ENCODE results near the gene NHERF1.

NHERF1 gene

GRCh38 chr17:74748529-74749278 lies at the start of gene NHERF1:
NHERF1 (plus strand) TSS chr17:74748628; CDS start chr17:74748847, 219 bp downstream.
- DNase-seq, result no peak

- no peak for DNase-seq
Observed at GRCh38 chr17:74699236-74699635, 49.2 kb upstream of the NHERF1 start.

DNA sequence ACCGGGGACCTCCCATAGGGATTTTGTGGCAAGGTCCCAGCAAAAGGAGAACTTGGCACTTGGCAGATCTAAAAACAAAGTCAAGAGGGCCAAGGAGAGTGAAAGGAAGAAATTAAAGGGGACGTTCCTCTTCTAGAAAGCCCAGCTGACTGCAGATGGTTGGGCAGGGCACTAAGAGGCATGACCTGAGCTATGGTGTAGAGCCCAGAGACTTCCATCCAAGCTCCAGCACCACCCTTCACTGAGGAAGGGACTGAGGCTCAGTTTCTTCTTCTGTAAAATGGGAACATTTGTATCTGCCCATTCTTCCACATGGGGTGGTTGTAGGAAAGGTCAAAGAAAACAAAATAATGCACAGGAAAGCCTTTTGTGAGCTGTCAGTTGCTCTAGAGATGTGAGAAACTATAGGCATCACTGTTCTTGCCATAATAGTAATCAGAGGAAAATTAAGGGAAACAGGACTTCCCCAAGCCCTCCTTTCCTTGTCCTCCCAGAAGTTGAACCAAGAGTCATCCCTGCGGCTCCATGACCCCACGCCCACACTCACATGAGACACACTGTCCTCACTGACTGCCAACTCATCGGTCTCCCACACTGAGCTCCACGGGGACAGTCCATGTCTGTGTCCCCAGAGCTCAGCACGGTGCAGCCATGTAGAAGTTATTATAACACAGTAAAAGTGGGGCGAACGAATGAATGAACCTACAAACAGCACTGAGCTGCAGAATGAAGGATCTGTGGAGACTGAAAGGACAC lies 46.1 kb upstream of the NHERF1 start:
- no peak for DNase-seq

- DNase-seq, result no peak
Observed at GRCh38 chr17:74703311-74703710, 45.1 kb upstream of the NHERF1 start.

- DNase-seq, result peak; percentile 18
Observed at GRCh38 chr17:74704544-74704943, 43.9 kb upstream of the NHERF1 start.

- DNase-seq, result no peak
Observed at GRCh38 chr17:74711058-74711824, 37.2 kb upstream of the NHERF1 start.

- no peak for DNase-seq
Observed at GRCh38 chr17:74712301-74712700, 36.1 kb upstream of the NHERF1 start.

DNA sequence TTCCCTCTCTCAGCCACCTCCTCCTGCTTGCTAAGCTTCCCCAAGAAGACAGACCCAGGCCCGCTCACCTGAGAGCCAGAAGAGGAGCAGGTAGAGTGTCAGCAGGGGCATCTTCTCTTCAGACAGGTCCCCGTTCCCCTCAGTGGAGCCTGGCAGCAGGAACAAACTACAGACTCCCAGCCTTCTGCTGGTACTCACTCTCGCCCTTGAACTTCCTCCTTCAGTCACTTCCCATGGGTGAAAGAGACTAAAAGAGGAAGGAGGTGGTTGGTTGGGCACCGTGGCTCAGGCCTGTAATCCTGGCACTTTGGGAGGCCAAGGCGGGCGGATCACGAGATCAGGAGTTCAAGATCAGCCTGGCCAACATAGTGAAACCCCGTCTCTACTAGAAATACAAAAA lies 35.7 kb upstream of the NHERF1 start, which contains the start of gene CD300LF:
Gene CD300LF (minus strand): TSS at position 168 of the 400 bp plus-strand sequence. CDS start 57 bp downstream, at position 111.
- DNase-seq, result no peak

GRCh38 chr17:74713171-74713755 lies 35.2 kb upstream of the NHERF1 start:
- DNase-seq, result no peak

- no peak for DNase-seq
Observed at GRCh38 chr17:74715144-74715543, 33.3 kb upstream of the NHERF1 start.

- no peak for DNase-seq
Observed at GRCh38 chr17:74720506-74720905, 27.9 kb upstream of the NHERF1 start.

- no peak for DNase-seq
Observed at GRCh38 chr17:74722782-74723181, 25.6 kb upstream of the NHERF1 start.

DNA sequence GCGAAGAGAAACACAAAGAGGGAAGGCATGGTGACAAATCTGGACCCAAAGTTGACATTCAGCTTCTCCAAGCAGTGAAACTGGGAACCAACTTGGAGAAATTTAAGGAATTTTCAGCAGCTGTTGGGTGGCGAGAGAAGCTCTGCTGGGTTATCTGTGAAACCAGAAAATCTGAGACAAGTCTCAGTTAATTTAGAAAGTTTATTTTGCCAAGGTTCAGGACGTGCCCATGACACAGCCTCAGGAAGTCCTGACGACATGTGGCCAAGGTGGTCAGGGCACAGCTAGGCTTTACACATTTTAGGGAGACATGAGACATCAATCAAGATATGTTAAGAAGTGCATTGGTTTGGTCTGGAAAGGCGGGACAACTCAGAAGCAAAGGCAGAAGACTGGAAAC lies 24.5 kb upstream of the NHERF1 start:
- no peak for DNase-seq

- DNase-seq, result no peak
Observed at GRCh38 chr17:74725111-74725510, 23.3 kb upstream of the NHERF1 start.

- no peak for DNase-seq
Observed at GRCh38 chr17:74728033-74728701, 20.3 kb upstream of the NHERF1 start.

- no peak for DNase-seq
Observed at GRCh38 chr17:74728702-74729075, 19.7 kb upstream of the NHERF1 start.

DNA sequence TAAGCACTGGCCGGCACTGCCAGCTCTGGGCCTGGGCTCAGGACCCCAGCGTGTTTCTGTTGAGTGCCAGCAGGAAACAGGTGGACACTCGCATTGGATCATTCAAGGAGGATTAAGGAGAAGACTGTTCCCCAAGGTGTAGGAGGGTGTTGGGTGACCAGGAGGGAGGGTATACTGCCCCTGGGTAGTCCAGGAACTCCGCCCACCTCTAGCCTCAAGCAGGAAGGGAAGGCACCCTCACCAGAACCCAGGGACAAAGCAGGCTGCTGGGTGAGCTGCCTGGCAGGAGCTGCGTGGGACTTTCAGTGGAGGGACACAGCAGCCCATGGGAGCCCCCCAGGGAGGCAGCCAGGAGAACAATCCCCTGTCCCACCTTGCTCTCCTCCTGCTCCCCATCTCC lies 19.1 kb upstream of the NHERF1 start:
- no peak for DNase-seq

DNA sequence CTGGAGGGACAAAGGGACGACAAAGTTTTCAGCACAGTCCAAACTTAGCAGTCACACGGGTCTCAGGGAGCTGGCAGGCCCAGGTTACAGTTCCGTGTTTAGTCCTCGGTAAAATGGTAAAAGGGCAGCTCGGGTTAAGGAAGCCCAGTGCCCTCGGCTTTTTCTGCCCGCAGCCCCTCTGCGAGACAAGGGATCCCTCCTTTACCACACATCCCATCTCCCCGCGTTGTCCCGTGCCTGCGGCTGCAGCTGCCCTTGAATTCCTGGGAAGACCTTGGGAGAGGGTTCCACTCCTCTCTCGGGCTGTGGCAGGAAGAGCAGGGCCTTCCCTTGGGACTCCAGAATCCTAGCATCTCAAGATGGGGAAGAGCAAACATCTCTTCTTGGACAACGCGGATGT lies 18.6 kb upstream of the NHERF1 start:
- DNase-seq, result no peak

DNA sequence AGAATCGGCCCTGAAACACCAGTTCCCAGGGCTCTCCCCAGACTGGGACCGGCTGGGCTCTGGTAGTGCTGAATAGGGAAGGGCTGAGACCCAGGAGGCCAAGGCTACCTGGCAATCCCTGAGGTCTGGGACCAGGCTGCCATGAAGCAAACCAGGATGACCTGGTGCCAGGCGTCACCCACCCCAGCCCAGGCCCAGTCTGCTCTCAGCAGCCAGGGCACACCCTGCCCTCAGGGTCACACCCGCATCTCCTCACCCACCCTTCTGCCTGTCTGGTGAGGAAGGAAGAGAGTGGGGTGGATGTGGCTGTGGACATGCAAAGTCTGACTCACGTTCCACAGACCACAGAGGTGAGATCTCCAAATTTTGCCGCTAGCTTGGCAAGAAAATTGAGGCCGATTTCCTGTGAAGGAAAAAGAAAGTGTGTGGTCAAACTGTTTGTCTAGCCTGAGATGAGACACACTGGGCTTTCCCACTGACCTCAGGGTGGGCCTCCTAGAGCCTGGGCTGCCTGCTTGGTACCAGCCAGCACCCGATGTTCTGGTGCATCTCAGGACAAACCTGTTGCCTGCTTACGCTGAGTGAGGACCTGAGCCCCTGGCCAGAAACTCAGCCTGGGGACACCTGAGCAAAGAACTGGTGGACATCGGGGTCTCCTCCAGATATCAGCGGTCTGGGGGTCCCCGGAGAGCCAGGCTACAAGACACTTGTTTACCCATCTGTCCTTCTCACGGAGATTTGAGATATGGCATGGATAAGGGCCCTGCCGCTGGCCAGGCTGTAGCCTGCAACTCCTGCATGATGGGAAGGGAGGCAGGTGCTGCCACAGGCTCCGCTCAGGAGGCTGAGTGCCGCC lies 17.7 kb upstream of the NHERF1 start:
- DNase-seq, result no peak

DNA sequence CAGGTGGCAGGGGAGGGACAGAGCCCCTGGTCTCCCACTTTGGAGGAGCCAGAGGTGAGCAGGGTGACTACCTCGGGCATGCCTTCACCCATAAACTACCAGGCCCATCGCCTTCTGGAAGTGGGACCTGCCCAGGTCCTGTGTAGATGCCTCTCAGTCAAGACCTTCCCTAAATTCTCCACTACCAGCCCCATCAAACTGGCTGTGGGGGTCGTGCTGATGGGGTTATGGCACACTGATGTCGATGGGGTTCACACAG lies 17.2 kb upstream of the NHERF1 start:
- no peak for DNase-seq

- no peak for DNase-seq
Observed at GRCh38 chr17:74732042-74732867, 16.2 kb upstream of the NHERF1 start.

All from DMS79 treated with DMSO at 0.1 percent for 48 hours (cell line).